Fibroblast of pulmonary artery (primary cell): ENCODE measurements around the gene LNP1.

Experiments
- DNase-seq: peaks from one replicate; pipeline ENCODE4 v3.0.0-alpha.2; 2010; ENCODE audit warnings: low read depth
- H3K4me3 ChIP-seq: replicated peaks from 2 replicates; pipeline ENCODE4 v1.5.1; 2011; ENCODE audit warnings: low read depth, mild to moderate bottlenecking, control low read depth, low read length, moderate library complexity
- CTCF ChIP-seq: IDR thresholded peaks from 2 replicates; pipeline ENCODE4 v1.5.1; 2011; ENCODE audit warnings: mild to moderate bottlenecking, control low read depth, low read length, inconsistent platforms; ENCODE audit errors: missing control alignments

Gene LNP1

GRCh38 chr3:100483529-100483928 is 82.2 kb downstream of the LNP1 start:
- no peak overlapping the region for H3K4me3 ChIP-seq
- no peak for DNase-seq
- TF ChIP-seq CTCF = no peak

GRCh38 chr3:100486808-100487207 is 85.5 kb downstream of the LNP1 start:
- no peak overlapping the region for H3K4me3 ChIP-seq
- DNase-seq = no peak

GRCh38 chr3:100489118-100489517 is 87.8 kb downstream of the LNP1 start:
- no peak for DNase-seq
- TF ChIP-seq CTCF = no peak
- no peak overlapping the region for H3K4me3 ChIP-seq

More at GRCh38 chr3:100486808-100487207, 85.5 kb downstream of the LNP1 start:
- no peak for TF ChIP-seq CTCF

DNA sequence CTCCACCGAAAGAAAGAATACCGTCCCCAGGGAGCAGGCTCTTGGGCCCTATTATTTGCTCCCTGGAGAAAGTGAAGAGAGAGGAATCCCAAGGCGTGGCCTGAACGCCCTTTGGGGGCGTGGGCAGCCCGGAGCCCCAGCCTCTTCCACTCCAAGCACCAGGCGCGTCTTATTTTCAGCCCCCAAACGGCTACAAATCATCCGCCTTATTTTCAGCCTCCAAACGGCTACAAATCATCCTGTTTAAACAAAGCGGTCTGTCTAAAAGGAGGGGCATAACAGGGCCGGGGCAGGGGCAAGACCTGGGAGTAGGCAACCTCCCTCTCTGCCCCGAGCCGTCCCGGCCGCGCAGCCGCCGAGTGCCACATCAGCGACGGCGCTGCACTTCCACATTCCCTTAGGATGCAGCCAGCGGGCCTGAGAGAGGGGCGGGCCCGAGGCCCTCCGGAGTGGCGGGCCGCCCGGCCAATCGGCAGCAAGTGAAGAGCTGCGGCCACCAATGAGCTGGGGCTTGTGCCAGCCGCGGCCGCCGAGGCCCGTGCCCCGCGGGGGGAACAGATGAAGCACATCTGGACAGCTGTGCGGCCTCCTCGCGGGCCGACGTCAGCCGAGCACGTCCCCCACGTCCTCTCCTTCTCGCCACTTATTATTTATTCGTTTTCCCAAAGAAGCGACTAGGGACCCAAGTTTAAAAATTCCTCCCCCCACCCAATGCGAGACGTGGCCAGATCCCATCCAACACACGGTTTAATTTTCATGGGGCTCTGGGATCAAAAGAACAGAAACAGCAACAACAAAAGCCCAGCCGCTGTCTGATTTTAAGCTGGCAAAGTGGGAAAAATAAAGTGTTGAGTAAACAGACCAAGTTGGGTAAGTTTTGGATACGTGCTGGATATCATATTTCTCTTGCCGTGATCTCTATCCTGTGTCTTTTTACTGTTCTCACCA is 91.0 kb downstream of the LNP1 start, which contains the start of gene TMEM45A:
Gene TMEM45A, plus strand, starts transcription at position 561 of the 948 bp plus-strand sequence. CDS start 62,593 bp downstream, outside the sequence.
- peak; percentile 96 for DNase-seq
- TF ChIP-seq CTCF = no peak
- H3K4me3 ChIP-seq = peak within 1 kb of the TSS; percentile 62

DNA sequence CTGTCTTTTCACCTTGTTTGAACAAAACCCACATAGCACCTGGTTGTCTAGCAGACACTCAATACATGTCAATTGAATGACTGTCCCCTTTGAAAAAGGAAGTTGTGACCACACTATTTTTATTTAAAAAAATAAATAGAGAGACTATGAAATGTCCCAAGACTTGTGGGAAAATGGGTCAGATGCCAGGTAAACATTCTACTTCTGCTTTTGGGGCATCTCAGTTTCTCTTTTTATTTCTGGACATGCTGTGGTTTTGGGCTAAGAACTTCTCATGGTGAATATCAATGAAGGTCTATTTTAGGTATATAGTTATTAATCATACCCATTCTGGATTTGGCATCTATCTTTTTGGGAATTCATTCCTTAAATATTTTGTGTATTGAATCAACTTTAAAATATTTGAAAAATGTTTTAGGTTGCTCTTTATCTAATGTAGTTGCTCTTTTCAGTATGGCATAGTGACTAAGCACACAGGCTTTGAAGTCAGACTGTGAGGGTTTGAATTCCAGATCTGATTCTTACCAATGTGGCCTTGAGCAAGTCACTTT is 95.4 kb downstream of the LNP1 start:
- DNase-seq = peak; percentile 75
- TF ChIP-seq CTCF = no peak
- no peak overlapping the region for H3K4me3 ChIP-seq

DNA sequence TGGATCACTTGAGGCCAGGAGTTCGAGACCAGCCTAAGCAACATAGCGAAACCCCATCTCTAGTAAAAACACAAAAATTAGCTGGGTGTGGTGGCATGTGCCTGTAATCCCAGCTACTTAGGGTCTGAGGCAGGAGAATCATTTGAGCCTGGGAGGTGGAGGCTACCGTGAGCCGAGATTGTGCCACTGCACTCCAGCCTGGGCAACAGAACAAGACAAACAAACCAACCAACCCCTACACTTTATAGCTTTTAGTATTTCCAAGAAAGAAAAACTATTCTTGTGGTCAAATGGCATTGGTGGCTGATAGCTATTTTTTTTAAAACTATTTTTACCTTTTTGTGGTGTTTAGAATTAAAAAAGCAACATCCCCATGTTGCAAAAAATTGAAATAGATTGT is 98.3 kb downstream of the LNP1 start:
- no peak for TF ChIP-seq CTCF
- DNase-seq = no peak
- H3K4me3 ChIP-seq = no peak overlapping the region
